H7 (cell line): ENCODE data around the gene MYCBP2. TPM values are rescaled to one million over a fixed set of nuclear protein-coding genes. Genes with fewer than 3 reads are reported as not detected.
A peak's percentile ranks its signal among the peaks of the same experiment; 100 is the strongest.
"Not testable (repeated sequence)": the region's sequence is repeated elsewhere in the genome, so short reads cannot be mapped to it uniquely, and the experiment has no call there.

Experiments used
- DNase-seq: peaks from one replicate; pipeline ENCODE4 v3.0.0; 2012
- H3K27me3 ChIP-seq: 2 replicates; pipeline ENCODE4 v1.6.0; 2011; ENCODE audit warnings: mild to moderate bottlenecking, low read length; ENCODE audit not compliant: control insufficient read depth, insufficient read depth
- H3K36me3 ChIP-seq: replicated peaks from 2 replicates; pipeline ENCODE4 v1.5.1; 2011; ENCODE audit warnings: low read length; ENCODE audit not compliant: control insufficient read depth, insufficient read depth
- H3K4me3 ChIP-seq: 2 replicates; pipeline ENCODE4 v1.5.1; 2011; ENCODE audit warnings: low read depth, mild to moderate bottlenecking, control low read depth, low read length, moderate library complexity; ENCODE audit not compliant: insufficient read depth
- total RNA-seq: library from RNA; depleted of rRNA; stranded (reverse); fragments of >200 nt; shearing (Covaris generic); gene quantifications from 2 replicates; pipeline ENCODE4 v1.2.3, GENCODE V29; 2014

The MYCBP2 gene
- total RNA-seq, 1 experiment from 2014 or later: 18.3 TPM

GRCh38 chr13:77351315-77351714 lies 24.4 kb upstream of the MYCBP2 start:
- Histone ChIP-seq H3K27me3 (no peaks in the 10 kb centered on the region), H3K36me3 (no peaks in the 10 kb centered on the region), H3K4me3 (no peak overlapping the region)
- DNase-seq: no peak

- Histone ChIP-seq H3K4me3 (no peak overlapping the region), H3K27me3 (no peaks in the 10 kb centered on the region), H3K36me3 (no peaks in the 10 kb centered on the region)
- DNase-seq: no peak
Measured at GRCh38 chr13:77350811-77351210, 23.9 kb upstream of the MYCBP2 start.

- no peak overlapping the region for H3K4me3 ChIP-seq
- H3K27me3 ChIP-seq: no peaks in the 10 kb centered on the region
- DNase-seq: no peak
- H3K36me3 ChIP-seq: no peaks in the 10 kb centered on the region
Measured at GRCh38 chr13:77349365-77349764, 22.5 kb upstream of the MYCBP2 start.

GRCh38 chr13:77347351-77347750 lies 20.5 kb upstream of the MYCBP2 start:
- not testable (repeated sequence) for H3K27me3 ChIP-seq, H3K36me3 ChIP-seq, DNase-seq, H3K4me3 ChIP-seq

GRCh38 chr13:77345150-77345780 lies 18.4 kb upstream of the MYCBP2 start:
- DNase-seq: no peak
- no peak overlapping the region for H3K4me3 ChIP-seq
- H3K27me3 ChIP-seq: no peaks in the 10 kb centered on the region
- no peaks in the 10 kb centered on the region for H3K36me3 ChIP-seq

GRCh38 chr13:77343841-77344240 lies 16.9 kb upstream of the MYCBP2 start:
- Histone ChIP-seq H3K36me3 (no peaks in the 10 kb centered on the region), H3K4me3 (no peak overlapping the region), H3K27me3 (no peaks in the 10 kb centered on the region)
- no peak for DNase-seq

GRCh38 chr13:77339408-77339807 lies 12.5 kb upstream of the MYCBP2 start:
- Histone ChIP-seq H3K36me3 (no peaks in the 10 kb centered on the region), H3K27me3 (no peaks in the 10 kb centered on the region), H3K4me3 (no peak overlapping the region)
- no peak for DNase-seq

GRCh38 chr13:77338961-77339401 lies 12.1 kb upstream of the MYCBP2 start:
- no peak for DNase-seq
- Histone ChIP-seq H3K27me3 (no peaks in the 10 kb centered on the region), H3K36me3 (no peaks in the 10 kb centered on the region), H3K4me3 (no peak overlapping the region)

GRCh38 chr13:77338329-77338728 lies 11.4 kb upstream of the MYCBP2 start:
- no peak for DNase-seq
- no peaks in the 10 kb centered on the region for H3K27me3 ChIP-seq
- H3K36me3 ChIP-seq: no peaks in the 10 kb centered on the region
- no peak overlapping the region for H3K4me3 ChIP-seq

- Histone ChIP-seq H3K4me3 (no peak overlapping the region), H3K27me3 (no peaks in the 10 kb centered on the region)
- DNase-seq: no peak
Measured at GRCh38 chr13:77337159-77337558, 10.3 kb upstream of the MYCBP2 start.

GRCh38 chr13:77335543-77335942 lies 8.6 kb upstream of the MYCBP2 start:
- no peaks in the 10 kb centered on the region for H3K36me3 ChIP-seq
- H3K4me3 ChIP-seq: no peak overlapping the region
- DNase-seq: no peak
- H3K27me3 ChIP-seq: no peaks in the 10 kb centered on the region; the same call in 1 of the 2 replicates

More at GRCh38 chr13:77337159-77337558, 10.3 kb upstream of the MYCBP2 start:
- no peaks in the 10 kb centered on the region for H3K36me3 ChIP-seq

- DNase-seq: no peak
Measured at GRCh38 chr13:77333594-77333993, 6.7 kb upstream of the MYCBP2 start.

GRCh38 chr13:77331421-77331820 lies 4.5 kb upstream of the MYCBP2 start:
- Histone ChIP-seq H3K27me3 (peaks cover 8% of the 10 kb centered on the region), H3K4me3 (no peak overlapping the region), H3K36me3 (no peaks in the 10 kb centered on the region)
- no peak for DNase-seq

More at GRCh38 chr13:77333594-77333993, 6.7 kb upstream of the MYCBP2 start:
- H3K27me3 ChIP-seq: peaks cover under 1% of the 10 kb centered on the region; the same call in 1 of the 2 replicates
- H3K36me3 ChIP-seq: no peaks in the 10 kb centered on the region
- no peak overlapping the region for H3K4me3 ChIP-seq

GRCh38 chr13:77329911-77330584 lies 3.2 kb upstream of the MYCBP2 start:
- Histone ChIP-seq H3K4me3 (peak overlapping the region; percentile 84), H3K27me3 (peaks cover 12% of the 10 kb centered on the region), H3K36me3 (no peaks in the 10 kb centered on the region)
- DNase-seq: no peak

- Histone ChIP-seq H3K4me3 (peak overlapping the region; percentile 84), H3K27me3 (peaks cover 12% of the 10 kb centered on the region), H3K36me3 (no peaks in the 10 kb centered on the region)
- DNase-seq: peak; percentile 74
Measured at GRCh38 chr13:77329133-77329910, 2.4 kb upstream of the MYCBP2 start.
